ENCODE measurements around the gene RBM14.
A peak's percentile ranks its signal among the peaks of the same experiment; 100 is the strongest.

Gene RBM14

DNA sequence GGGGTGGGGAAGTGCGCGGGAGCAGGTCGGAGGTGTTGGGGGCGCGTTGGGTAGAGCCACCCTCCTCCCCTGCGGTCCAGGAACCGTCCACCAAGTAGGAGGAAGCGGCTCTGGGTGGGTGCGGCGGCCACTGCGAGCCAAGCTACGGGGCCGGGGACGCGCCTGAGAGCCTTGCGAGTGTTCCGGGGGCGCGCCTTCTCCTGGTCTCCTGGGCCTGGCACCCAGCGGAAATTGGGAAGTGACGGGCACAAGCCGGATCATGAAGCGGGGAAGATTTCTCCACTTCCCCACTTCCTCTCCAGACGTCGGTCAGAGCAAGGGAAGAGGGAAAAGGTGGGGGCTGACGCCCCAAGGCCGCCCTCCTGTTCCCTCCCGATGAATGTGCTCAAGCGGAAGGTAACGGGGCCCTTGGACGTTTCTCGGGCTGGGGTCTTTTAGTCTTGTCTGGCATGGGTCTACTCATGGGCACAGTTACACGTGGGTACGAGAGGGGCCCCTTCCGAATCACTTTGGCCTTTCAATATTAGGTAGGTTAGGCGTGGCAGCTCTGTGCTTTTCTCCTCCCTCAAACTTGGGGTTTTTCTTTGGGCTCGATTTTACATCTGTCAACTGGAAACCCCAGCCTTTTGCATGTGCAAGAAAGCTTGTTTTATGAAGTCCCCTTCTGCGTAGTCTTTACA, 865 bp downstream of the RBM14 start:
- DNase-seq: no peak
- no peaks in the 10 kb centered on the region for H3K9me3 ChIP-seq (ENCODE audit: severe bottlenecking)
- TF ChIP-seq, protein P1, sequence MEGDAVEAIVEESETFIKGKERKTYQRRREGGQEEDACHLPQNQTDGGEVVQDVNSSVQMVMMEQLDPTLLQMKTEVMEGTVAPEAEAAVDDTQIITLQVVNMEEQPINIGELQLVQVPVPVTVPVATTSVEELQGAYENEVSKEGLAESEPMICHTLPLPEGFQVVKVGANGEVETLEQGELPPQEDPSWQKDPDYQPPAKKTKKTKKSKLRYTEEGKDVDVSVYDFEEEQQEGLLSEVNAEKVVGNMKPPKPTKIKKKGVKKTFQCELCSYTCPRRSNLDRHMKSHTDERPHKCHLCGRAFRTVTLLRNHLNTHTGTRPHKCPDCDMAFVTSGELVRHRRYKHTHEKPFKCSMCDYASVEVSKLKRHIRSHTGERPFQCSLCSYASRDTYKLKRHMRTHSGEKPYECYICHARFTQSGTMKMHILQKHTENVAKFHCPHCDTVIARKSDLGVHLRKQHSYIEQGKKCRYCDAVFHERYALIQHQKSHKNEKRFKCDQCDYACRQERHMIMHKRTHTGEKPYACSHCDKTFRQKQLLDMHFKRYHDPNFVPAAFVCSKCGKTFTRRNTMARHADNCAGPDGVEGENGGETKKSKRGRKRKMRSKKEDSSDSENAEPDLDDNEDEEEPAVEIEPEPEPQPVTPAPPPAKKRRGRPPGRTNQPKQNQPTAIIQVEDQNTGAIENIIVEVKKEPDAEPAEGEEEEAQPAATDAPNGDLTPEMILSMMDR (IDR thresholded peaks at IDR 0.05; ENCODE audit: low read depth, low read length): no peak
- peak overlapping the region; percentile 91 for H3K4me3 ChIP-seq (ENCODE audit: low read depth, low read length)
- no peaks in the 10 kb centered on the region for H3K27me3 ChIP-seq (ENCODE audit: insufficient read depth, low read depth, severe bottlenecking)
- peaks cover 58% of the 10 kb centered on the region for H3K36me3 ChIP-seq
- H3K27ac ChIP-seq: peak overlapping the region; percentile 95

DNA sequence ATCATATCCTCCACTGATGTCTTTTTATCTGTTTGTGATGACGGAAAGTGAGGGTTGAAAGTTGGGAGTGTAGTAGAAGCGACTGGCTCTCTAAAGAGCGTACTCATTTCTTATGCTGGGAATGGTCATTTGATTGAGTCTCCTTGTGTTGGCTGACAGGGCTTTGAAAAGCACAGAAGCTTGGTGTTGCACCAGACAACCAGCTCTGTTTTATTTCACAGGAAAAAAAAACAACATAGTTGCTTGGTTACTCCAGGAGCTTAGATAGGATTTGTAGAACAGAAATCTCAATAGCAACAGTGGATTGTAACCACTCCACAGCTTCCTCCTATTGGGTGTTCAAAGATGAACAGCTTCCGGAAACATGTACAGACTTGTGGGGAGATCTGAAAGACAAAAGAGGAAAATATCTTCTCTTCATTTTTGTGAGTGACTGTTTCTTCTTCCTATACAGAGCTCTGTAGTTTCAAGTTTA, 2.7 kb downstream of the RBM14 start:
- Histone ChIP-seq H3K36me3 (peaks cover 76% of the 10 kb centered on the region), H3K9me3 (ENCODE audit: severe bottlenecking) (no peaks in the 10 kb centered on the region), H3K27ac (peak overlapping the region; percentile 95), H3K4me3 (ENCODE audit: low read depth, low read length) (peak overlapping the region; percentile 91), H3K27me3 (ENCODE audit: insufficient read depth, low read depth, severe bottlenecking) (no peaks in the 10 kb centered on the region)
- TF ChIP-seq, protein P1 (IDR thresholded peaks at IDR 0.05; ENCODE audit: low read depth, low read length): no peak
- DNase-seq: no peak

DNA sequence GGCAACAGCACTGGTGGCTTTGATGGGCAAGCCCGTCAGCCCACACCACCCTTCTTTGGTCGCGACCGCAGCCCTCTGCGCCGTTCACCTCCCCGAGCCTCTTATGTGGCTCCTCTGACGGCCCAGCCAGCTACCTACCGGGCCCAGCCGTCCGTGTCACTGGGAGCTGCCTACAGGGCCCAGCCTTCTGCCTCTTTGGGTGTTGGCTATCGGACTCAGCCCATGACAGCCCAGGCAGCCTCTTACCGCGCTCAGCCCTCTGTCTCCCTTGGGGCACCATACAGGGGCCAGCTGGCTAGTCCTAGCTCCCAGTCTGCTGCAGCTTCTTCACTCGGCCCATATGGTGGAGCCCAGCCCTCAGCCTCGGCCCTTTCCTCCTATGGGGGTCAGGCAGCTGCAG, 8.0 kb downstream of the RBM14 start:
- Histone ChIP-seq H3K9me3 (ENCODE audit: severe bottlenecking) (no peaks in the 10 kb centered on the region), H3K27me3 (ENCODE audit: insufficient read depth, low read depth, severe bottlenecking) (no peaks in the 10 kb centered on the region), H3K27ac (no peak overlapping the region), H3K4me3 (ENCODE audit: low read depth, low read length) (no peak overlapping the region), H3K36me3 (peaks cover 100% of the 10 kb centered on the region)
- TF ChIP-seq, protein P1 (IDR thresholded peaks at IDR 0.05; ENCODE audit: low read depth, low read length): no peak
- DNase-seq: no peak

DNA sequence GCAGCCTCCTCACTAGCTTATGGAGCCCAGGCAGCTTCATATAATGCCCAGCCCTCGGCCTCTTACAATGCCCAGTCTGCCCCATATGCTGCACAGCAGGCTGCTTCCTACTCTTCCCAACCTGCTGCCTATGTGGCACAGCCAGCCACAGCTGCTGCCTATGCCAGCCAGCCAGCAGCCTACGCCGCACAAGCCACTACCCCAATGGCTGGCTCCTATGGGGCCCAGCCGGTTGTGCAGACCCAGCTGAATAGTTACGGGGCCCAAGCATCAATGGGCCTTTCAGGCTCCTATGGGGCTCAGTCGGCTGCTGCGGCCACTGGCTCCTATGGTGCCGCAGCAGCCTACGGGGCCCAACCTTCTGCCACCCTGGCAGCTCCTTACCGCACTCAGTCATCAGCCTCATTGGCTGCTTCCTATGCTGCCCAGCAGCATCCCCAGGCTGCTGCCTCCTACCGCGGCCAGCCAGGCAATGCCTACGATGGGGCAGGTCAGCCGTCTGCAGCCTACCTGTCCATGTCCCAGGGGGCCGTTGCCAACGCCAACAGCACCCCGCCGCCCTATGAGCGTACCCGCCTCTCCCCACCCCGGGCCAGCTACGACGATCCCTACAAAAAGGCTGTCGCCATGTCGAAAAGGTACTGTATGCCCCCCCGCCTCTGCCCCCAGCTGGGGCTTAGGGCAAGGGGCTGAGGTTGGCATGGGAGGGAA, 8.8 kb downstream of the RBM14 start:
- H3K9me3 ChIP-seq (ENCODE audit: severe bottlenecking): no peaks in the 10 kb centered on the region
- TF ChIP-seq, protein P1 (IDR thresholded peaks at IDR 0.05; ENCODE audit: low read depth, low read length): no peak
- H3K27ac ChIP-seq: no peak overlapping the region
- H3K4me3 ChIP-seq (ENCODE audit: low read depth, low read length): no peak overlapping the region
- H3K27me3 ChIP-seq (ENCODE audit: insufficient read depth, low read depth, severe bottlenecking): no peaks in the 10 kb centered on the region
- no peak for DNase-seq
- peaks cover 100% of the 10 kb centered on the region for H3K36me3 ChIP-seq

DNA sequence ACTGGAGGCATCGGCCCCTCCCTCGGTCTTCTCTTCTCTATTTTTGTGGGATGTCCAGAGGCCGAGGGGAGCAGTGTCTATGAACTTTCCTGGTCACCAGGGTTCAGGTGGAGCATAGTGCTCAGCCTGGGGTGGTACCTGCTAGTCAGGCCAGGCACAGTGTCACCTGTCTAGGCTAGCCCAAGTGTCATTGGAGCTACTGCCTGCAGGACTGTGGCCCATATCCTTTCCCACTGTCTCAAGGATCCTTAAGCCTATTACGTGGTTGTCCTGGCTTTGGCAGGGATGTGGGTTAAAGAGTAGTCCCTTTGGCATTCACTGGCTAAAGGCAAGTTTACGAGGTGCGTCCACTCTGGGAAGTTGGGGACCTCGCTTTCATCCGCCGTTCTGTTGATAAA, 9.3 kb downstream of the RBM14 start:
- TF ChIP-seq, protein P1 (IDR thresholded peaks at IDR 0.05; ENCODE audit: low read depth, low read length): no peak
- no peak for DNase-seq
- Histone ChIP-seq H3K27ac (no peak overlapping the region), H3K4me3 (ENCODE audit: low read depth, low read length) (no peak overlapping the region), H3K27me3 (ENCODE audit: insufficient read depth, low read depth, severe bottlenecking) (no peaks in the 10 kb centered on the region), H3K9me3 (ENCODE audit: severe bottlenecking) (no peaks in the 10 kb centered on the region), H3K36me3 (peaks cover 100% of the 10 kb centered on the region)

Measured in WERI-Rb-1 (cell line).